H9 (cell line): ENCODE data around the gene NCLN. TPM values are rescaled to one million over a fixed set of nuclear protein-coding genes. Genes with fewer than 3 reads are reported as not detected.

ENCODE experiments used
- DNase-seq: peaks from one replicate; pipeline ENCODE4 v3.0.0-alpha.2; 2017
- H2AFZ ChIP-seq: one replicate; pipeline ENCODE4 v1.6.1; 2013; ENCODE audit warnings: mild to moderate bottlenecking, low read length, control low read depth, moderate library complexity
- H2AK5ac ChIP-seq: 2 replicates; pipeline ENCODE4 v1.6.1; 2013; ENCODE audit warnings: low read length, control low read depth, mixed read lengths; ENCODE audit not compliant: insufficient read length
- H2BK120ac ChIP-seq: one replicate; pipeline ENCODE4 v1.6.1; 2013; ENCODE audit warnings: low read depth, mild to moderate bottlenecking, low read length, control low read depth, inconsistent platforms; ENCODE audit not compliant: poor library complexity, severe bottlenecking
- H2BK12ac ChIP-seq: 2 replicates; pipeline ENCODE4 v1.6.1; 2013; ENCODE audit warnings: low read length, control low read depth, mixed read lengths, low read depth; ENCODE audit not compliant: insufficient read length
- H2BK15ac ChIP-seq: 2 replicates; pipeline ENCODE4 v1.6.1; 2013; ENCODE audit warnings: low read depth, low read length, control low read depth
- H2BK20ac ChIP-seq: one replicate; pipeline ENCODE4 v1.6.1; 2013; ENCODE audit warnings: low read depth, mild to moderate bottlenecking, low read length, control low read depth, inconsistent platforms; ENCODE audit not compliant: poor library complexity, severe bottlenecking
- H2BK5ac ChIP-seq: 2 replicates; pipeline ENCODE4 v1.6.1; 2013; ENCODE audit warnings: low read length, control low read depth, mixed read lengths; ENCODE audit not compliant: insufficient read length
- H3K14ac ChIP-seq: 2 replicates; pipeline ENCODE4 v1.6.1; 2013; ENCODE audit warnings: low read length, control low read depth; ENCODE audit not compliant: insufficient read depth
- H3K18ac ChIP-seq: 2 replicates; pipeline ENCODE4 v1.6.1; 2013; ENCODE audit warnings: low read depth, mild to moderate bottlenecking, mixed read lengths, low read length, control low read depth; ENCODE audit not compliant: insufficient read length
- H3K23ac ChIP-seq: 2 replicates; pipeline ENCODE4 v1.6.1; 2013; ENCODE audit warnings: low read length, control low read depth, mixed read lengths, low read depth; ENCODE audit not compliant: insufficient read length
- H3K23me2 ChIP-seq: 2 replicates; pipeline ENCODE4 v1.6.1; 2013; ENCODE audit warnings: low read depth, mild to moderate bottlenecking, mixed read lengths, low read length, control low read depth; ENCODE audit not compliant: insufficient read length, poor library complexity, severe bottlenecking
- H3K27ac ChIP-seq: 2 replicates; pipeline ENCODE4 v1.5.1; 2013; ENCODE audit warnings: low read length, control low read depth, mixed read lengths, low read depth; ENCODE audit not compliant: insufficient read length
- H3K27me3 ChIP-seq: 2 replicates; pipeline ENCODE4 v1.6.1; 2013; ENCODE audit warnings: low read length, control low read depth, inconsistent platforms; ENCODE audit not compliant: insufficient read depth
- H3K4ac ChIP-seq: 2 replicates; pipeline ENCODE4 v1.6.1; 2013; ENCODE audit warnings: low read depth, mild to moderate bottlenecking, control low read depth, inconsistent platforms, low read length, moderate library complexity
- H3K4me1 ChIP-seq: 2 replicates; pipeline ENCODE4 v1.6.1; 2013; ENCODE audit warnings: low read length, control low read depth, inconsistent platforms; ENCODE audit not compliant: insufficient read depth
- H3K4me2 ChIP-seq: 2 replicates; pipeline ENCODE4 v1.6.1; 2013; ENCODE audit warnings: low read length, control low read depth, mixed read lengths; ENCODE audit not compliant: insufficient read length, insufficient read depth
- H3K56ac ChIP-seq: 2 replicates; pipeline ENCODE4 v1.6.1; 2013; ENCODE audit warnings: low read depth, mild to moderate bottlenecking, mixed read lengths, low read length, control low read depth; ENCODE audit not compliant: insufficient read length
- H3K79me1 ChIP-seq: 2 replicates; pipeline ENCODE4 v1.6.1; 2013; ENCODE audit warnings: low read depth, mild to moderate bottlenecking, moderate library complexity, low read length, control low read depth, inconsistent platforms; ENCODE audit not compliant: insufficient read depth, poor library complexity, severe bottlenecking
- H3K79me2 ChIP-seq: 2 replicates; pipeline ENCODE4 v1.6.1; 2013; ENCODE audit warnings: low read length, control low read depth, inconsistent platforms; ENCODE audit not compliant: insufficient read depth
- H3K9ac ChIP-seq: 2 replicates; pipeline ENCODE4 v1.6.1; 2013; ENCODE audit warnings: low read length, control low read depth, mixed read lengths; ENCODE audit not compliant: insufficient read length; ENCODE audit errors: extremely low read depth
- H3K9me3 ChIP-seq: one replicate; pipeline ENCODE4 v1.6.1; 2013; ENCODE audit warnings: low read depth, low read length, inconsistent platforms; ENCODE audit not compliant: control insufficient read depth
- H3T11ph ChIP-seq: one replicate; pipeline ENCODE4 v1.6.1; 2013; ENCODE audit warnings: mild to moderate bottlenecking, low read length, control low read depth, inconsistent platforms
- H4K20me1 ChIP-seq: one replicate; pipeline ENCODE4 v1.6.1; 2013; ENCODE audit not compliant: control insufficient read depth, insufficient read length, insufficient read depth
- H4K5ac ChIP-seq: 2 replicates; pipeline ENCODE4 v1.6.1; 2013; ENCODE audit warnings: low read depth, mild to moderate bottlenecking, mixed read lengths, low read length, control low read depth; ENCODE audit not compliant: insufficient read length
- H4K8ac ChIP-seq: replicated peaks from 2 replicates; pipeline ENCODE4 v1.6.1; 2013; ENCODE audit warnings: low read length, control low read depth, mixed read lengths, low read depth; ENCODE audit not compliant: insufficient read length
- H4K91ac ChIP-seq: 2 replicates; pipeline ENCODE4 v1.6.1; 2013; ENCODE audit warnings: low read depth, mild to moderate bottlenecking, moderate library complexity, mixed read lengths, low read length, control low read depth; ENCODE audit not compliant: insufficient read length
- H3K27ac Mint-ChIP-seq, 3 experiments: 2 replicates in 2 of 3; 3 replicates in 1 of 3; pipeline ENCODE4 v1.8.0; 2020 to 2021; ENCODE audit warnings: mixed read lengths in 3 of 3, mild to moderate bottlenecking in 1 of 3, moderate library complexity in 1 of 3
- H3K27me3 Mint-ChIP-seq: 2 replicates; pipeline ENCODE4 v1.8.0; 2021; ENCODE audit warnings: low read depth, mild to moderate bottlenecking, moderate library complexity, mixed read lengths
- H3K36me3 Mint-ChIP-seq, 3 experiments: 2 replicates in 2 of 3; 3 replicates in 1 of 3; pipeline ENCODE4 v1.8.0; 2020 to 2021; ENCODE audit warnings: low read depth in 3 of 3, mixed read lengths in 3 of 3; ENCODE audit not compliant: insufficient read depth in 1 of 3
- H3K4me1 Mint-ChIP-seq, 2 experiments: 2 replicates each; pipeline ENCODE4 v1.8.0; 2020; ENCODE audit warnings: mixed read lengths in 2 of 2
- H3K4me3 Mint-ChIP-seq, 2 experiments: 2 replicates in 1 of 2; 3 replicates in 1 of 2; pipeline ENCODE4 v1.8.0; 2020 to 2021; ENCODE audit warnings: mild to moderate bottlenecking in 2 of 2, mixed read lengths in 2 of 2, moderate library complexity in 1 of 2
- H3K9me3 Mint-ChIP-seq, 2 experiments: 2 replicates in 1 of 2; 3 replicates in 1 of 2; pipeline ENCODE4 v1.8.0; 2020; ENCODE audit warnings: mild to moderate bottlenecking in 2 of 2, mixed read lengths in 2 of 2, moderate library complexity in 1 of 2
- CTCF ChIP-seq: fragments of 200-600 bp; sonication (generic); conservative IDR thresholded peaks from 3 replicates; pipeline ENCODE4 v1.8.0; 2021; ENCODE audit warnings: antibody characterized with exemption, mild to moderate bottlenecking
- WGBS: extraction: QIAGEN DNeasy Blood & Tissue Kit; methylation state at CpG from one replicate; pipeline ENCODE4 v1.1.7; 2013; ENCODE audit warnings: missing lambda C conversion rate, low lambda C conversion rate, mixed read lengths; ENCODE audit not compliant: insufficient read length; ENCODE audit errors: extremely low coverage; 5-methylcytosine and 5-hydroxymethylcytosine counted together
- total RNA-seq: library from RNA; stranded (reverse); gene quantifications from 2 replicates; pipeline ENCODE4 v1.2.1, GENCODE V29; 2021

NCLN gene
- total RNA-seq, 1 experiment from 2014 or later = 94.8 TPM

- no peaks in the 10 kb centered on the region for H3K36me3 Mint-ChIP-seq
- no peak for TF ChIP-seq CTCF
- Histone ChIP-seq H2AK5ac (no peak overlapping the region), H3K14ac (no peak overlapping the region), H3K27ac (no peak overlapping the region), H2BK15ac (no peak overlapping the region), H2BK5ac (no peak overlapping the region), H3K79me1 (no peaks in the 10 kb centered on the region), H3K23me2 (peaks cover under 1% of the 10 kb centered on the region), H3K79me2 (no peaks in the 10 kb centered on the region), H4K91ac (no peak overlapping the region), H3K4ac (no peak overlapping the region), H2BK12ac (no peak overlapping the region), H3K18ac (no peak overlapping the region), H4K5ac (no peak overlapping the region), H2BK20ac (no peak overlapping the region), H3K9me3 (no peaks in the 10 kb centered on the region), H4K8ac (no peak overlapping the region), H2BK120ac (no peak overlapping the region), H3K4me1 (no peaks in the 10 kb centered on the region), H3K4me2 (no peak overlapping the region), H3K23ac (no peak overlapping the region), H3K27me3 (no peaks in the 10 kb centered on the region), H3T11ph (no peak overlapping the region), H4K20me1 (no peaks in the 10 kb centered on the region), H3K9ac (no peak overlapping the region), H3K56ac (no peak overlapping the region), H2AFZ (no peak overlapping the region)
- H3K27ac Mint-ChIP-seq = no peak overlapping the region
- no peak overlapping the region for H3K4me3 Mint-ChIP-seq
- H3K27me3 Mint-ChIP-seq = peaks cover 4% of the 10 kb centered on the region
- peak; percentile 23 for DNase-seq
- no peaks in the 10 kb centered on the region for H3K9me3 Mint-ChIP-seq
- no CpG with 5 or more reads among the region's 31 CpGs for WGBS
- peaks cover 2 to 3% of the 10 kb centered on the region in 2 experiments; a peak in 1 of 4 replicates for H3K4me1 Mint-ChIP-seq
Measured at GRCh38 chr19:3179739-3180293, 5.9 kb upstream of the NCLN start.
